ENCODE measurements around the gene TSHZ1. TPM values are rescaled to one million over a fixed set of nuclear protein-coding genes. Genes with fewer than 3 reads are reported as not detected.
"Not testable (repeated sequence)": the region's sequence is repeated elsewhere in the genome, so short reads cannot be mapped to it uniquely, and the experiment has no call there.

Gene TSHZ1
- total RNA-seq, 1 experiment from 2014 or later = 5.7 TPM

- no peak for DNase-seq
- Histone ChIP-seq H3K4me1 (ENCODE audit: low read length) (no peaks in the 10 kb centered on the region), H4K20me1 (ENCODE audit: insufficient read depth, low read depth, low read length) (no peaks in the 10 kb centered on the region), H3K4me2 (ENCODE audit: low read depth, low read length, poor library complexity, severe bottlenecking) (no peak overlapping the region), H3K79me2 (ENCODE audit: low read length) (no peaks in the 10 kb centered on the region), H3K4me3 (ENCODE audit: low read length) (no peak overlapping the region), H3K36me3 (ENCODE audit: insufficient read depth, low read length) (no peaks in the 10 kb centered on the region), H2AFZ (ENCODE audit: low read length) (no peak overlapping the region), H3K9me3 (ENCODE audit: low read length) (no peaks in the 10 kb centered on the region), H3K9me2 (replicated peaks; ENCODE audit: insufficient read depth, low read length) (no peaks in the 10 kb centered on the region), H3K9ac (ENCODE audit: low read length) (no peak overlapping the region), H3K27ac (ENCODE audit: low read length) (no peak overlapping the region), H3K27me3 (ENCODE audit: low read length) (no peaks in the 10 kb centered on the region)
Measured at GRCh38 chr18:75319905-75320304, 109.3 kb downstream of the TSHZ1 start.

- no peaks in the 10 kb centered on the region for H3K79me2 ChIP-seq (ENCODE audit: low read length)
- H3K9me2 ChIP-seq (replicated peaks; ENCODE audit: insufficient read depth, low read length) = no peaks in the 10 kb centered on the region
- no peaks in the 10 kb centered on the region for H3K36me3 ChIP-seq (ENCODE audit: insufficient read depth, low read length)
- H3K4me2 ChIP-seq (ENCODE audit: low read depth, low read length, poor library complexity, severe bottlenecking) = no peak overlapping the region
- no peak overlapping the region for H3K27ac ChIP-seq (ENCODE audit: low read length)
- no peak overlapping the region for H3K9ac ChIP-seq (ENCODE audit: low read length)
- H3K4me3 ChIP-seq (ENCODE audit: low read length) = no peak overlapping the region
- no peaks in the 10 kb centered on the region for H3K4me1 ChIP-seq (ENCODE audit: low read length)
- no peak overlapping the region for H2AFZ ChIP-seq (ENCODE audit: low read length)
- no peaks in the 10 kb centered on the region for H3K27me3 ChIP-seq (ENCODE audit: low read length)
- DNase-seq = no peak
- H3K9me3 ChIP-seq (ENCODE audit: low read length) = no peaks in the 10 kb centered on the region
- no peaks in the 10 kb centered on the region for H4K20me1 ChIP-seq (ENCODE audit: insufficient read depth, low read depth, low read length)
Measured at GRCh38 chr18:75320506-75320905, 109.9 kb downstream of the TSHZ1 start.

- Histone ChIP-seq H3K4me2 (ENCODE audit: low read depth, low read length, poor library complexity, severe bottlenecking) (no peak overlapping the region), H3K79me2 (ENCODE audit: low read length) (no peaks in the 10 kb centered on the region), H3K9me3 (ENCODE audit: low read length) (peaks cover 5% of the 10 kb centered on the region; the same call in 1 of the 2 replicates), H2AFZ (ENCODE audit: low read length) (no peak overlapping the region), H3K4me1 (ENCODE audit: low read length) (no peaks in the 10 kb centered on the region), H3K27ac (ENCODE audit: low read length) (no peak overlapping the region), H3K36me3 (ENCODE audit: insufficient read depth, low read length) (no peaks in the 10 kb centered on the region), H3K4me3 (ENCODE audit: low read length) (no peak overlapping the region), H3K27me3 (ENCODE audit: low read length) (no peaks in the 10 kb centered on the region; the same call in 1 of the 2 replicates), H4K20me1 (ENCODE audit: insufficient read depth, low read depth, low read length) (no peaks in the 10 kb centered on the region), H3K9me2 (replicated peaks; ENCODE audit: insufficient read depth, low read length) (no peaks in the 10 kb centered on the region), H3K9ac (ENCODE audit: low read length) (no peak overlapping the region)
- DNase-seq = no peak
Measured at GRCh38 chr18:75321431-75321830, 110.8 kb downstream of the TSHZ1 start.

- Histone ChIP-seq H2AFZ (ENCODE audit: low read length) (no peak overlapping the region), H3K4me3 (ENCODE audit: low read length) (no peak overlapping the region), H3K4me1 (ENCODE audit: low read length) (no peaks in the 10 kb centered on the region), H3K27ac (ENCODE audit: low read length) (no peak overlapping the region), H3K4me2 (ENCODE audit: low read depth, low read length, poor library complexity, severe bottlenecking) (no peak overlapping the region), H3K27me3 (ENCODE audit: low read length) (no peaks in the 10 kb centered on the region; the same call in 1 of the 2 replicates), H4K20me1 (ENCODE audit: insufficient read depth, low read depth, low read length) (no peaks in the 10 kb centered on the region), H3K79me2 (ENCODE audit: low read length) (no peaks in the 10 kb centered on the region), H3K36me3 (ENCODE audit: insufficient read depth, low read length) (no peaks in the 10 kb centered on the region), H3K9me3 (ENCODE audit: low read length) (peaks cover 9% of the 10 kb centered on the region; the same call in 1 of the 2 replicates), H3K9ac (ENCODE audit: low read length) (no peak overlapping the region), H3K9me2 (replicated peaks; ENCODE audit: insufficient read depth, low read length) (no peaks in the 10 kb centered on the region)
- DNase-seq = no peak
Measured at GRCh38 chr18:75322206-75322605, 111.6 kb downstream of the TSHZ1 start.

GRCh38 chr18:75323821-75324585, 113.4 kb downstream of the TSHZ1 start:
- Histone ChIP-seq H3K9me3 (ENCODE audit: low read length) (peaks cover 13% of the 10 kb centered on the region; the same call in 1 of the 2 replicates), H3K27me3 (ENCODE audit: low read length) (no peaks in the 10 kb centered on the region; the same call in 1 of the 2 replicates), H3K4me1 (ENCODE audit: low read length) (no peaks in the 10 kb centered on the region), H3K27ac (ENCODE audit: low read length) (no peak overlapping the region), H3K36me3 (ENCODE audit: insufficient read depth, low read length) (no peaks in the 10 kb centered on the region), H3K9ac (ENCODE audit: low read length) (no peak overlapping the region), H3K9me2 (replicated peaks; ENCODE audit: insufficient read depth, low read length) (no peaks in the 10 kb centered on the region; the same call in 1 of the 2 replicates), H3K4me2 (ENCODE audit: low read depth, low read length, poor library complexity, severe bottlenecking) (no peak overlapping the region), H2AFZ (ENCODE audit: low read length) (no peak overlapping the region), H3K79me2 (ENCODE audit: low read length) (no peaks in the 10 kb centered on the region), H3K4me3 (ENCODE audit: low read length) (no peak overlapping the region), H4K20me1 (ENCODE audit: insufficient read depth, low read depth, low read length) (no peaks in the 10 kb centered on the region)
- no peak for DNase-seq

- Histone ChIP-seq H3K79me2 (ENCODE audit: low read length) (no peaks in the 10 kb centered on the region), H2AFZ (ENCODE audit: low read length) (no peak overlapping the region), H3K4me2 (ENCODE audit: low read depth, low read length, poor library complexity, severe bottlenecking) (no peak overlapping the region), H3K36me3 (ENCODE audit: insufficient read depth, low read length) (no peaks in the 10 kb centered on the region), H3K9me3 (ENCODE audit: low read length) (peaks cover 13% of the 10 kb centered on the region; the same call in 1 of the 2 replicates), H3K27me3 (ENCODE audit: low read length) (no peaks in the 10 kb centered on the region; the same call in 1 of the 2 replicates), H4K20me1 (ENCODE audit: insufficient read depth, low read depth, low read length) (no peaks in the 10 kb centered on the region), H3K4me1 (ENCODE audit: low read length) (no peaks in the 10 kb centered on the region), H3K9me2 (replicated peaks; ENCODE audit: insufficient read depth, low read length) (no peaks in the 10 kb centered on the region; the same call in 1 of the 2 replicates), H3K9ac (ENCODE audit: low read length) (no peak overlapping the region), H3K27ac (ENCODE audit: low read length) (no peak overlapping the region), H3K4me3 (ENCODE audit: low read length) (no peak overlapping the region)
- DNase-seq = no peak
Measured at GRCh38 chr18:75324686-75325257, 114.2 kb downstream of the TSHZ1 start.

GRCh38 chr18:75329753-75330152, 119.2 kb downstream of the TSHZ1 start:
- not testable (repeated sequence) for DNase-seq; H2AFZ ChIP-seq (ENCODE audit: low read length); H3K9ac ChIP-seq (ENCODE audit: low read length); H3K27ac ChIP-seq (ENCODE audit: low read length); H3K4me1 ChIP-seq (ENCODE audit: low read length); H4K20me1 ChIP-seq (ENCODE audit: insufficient read depth, low read depth, low read length); H3K4me2 ChIP-seq (ENCODE audit: low read depth, low read length, poor library complexity, severe bottlenecking); H3K4me3 ChIP-seq (ENCODE audit: low read length); H3K9me2 ChIP-seq (replicated peaks; ENCODE audit: insufficient read depth, low read length); H3K36me3 ChIP-seq (ENCODE audit: insufficient read depth, low read length); H3K79me2 ChIP-seq (ENCODE audit: low read length); H3K27me3 ChIP-seq (ENCODE audit: low read length)
- H3K9me3 ChIP-seq (ENCODE audit: low read length) = peaks cover 13% of the 10 kb centered on the region; the same call in 1 of the 2 replicates

- Histone ChIP-seq H3K36me3 (ENCODE audit: insufficient read depth, low read length) (no peaks in the 10 kb centered on the region), H3K27ac (ENCODE audit: low read length) (no peak overlapping the region), H3K9me2 (replicated peaks; ENCODE audit: insufficient read depth, low read length) (no peaks in the 10 kb centered on the region; the same call in 1 of the 2 replicates), H3K27me3 (ENCODE audit: low read length) (no peaks in the 10 kb centered on the region; the same call in 1 of the 2 replicates), H4K20me1 (ENCODE audit: insufficient read depth, low read depth, low read length) (no peaks in the 10 kb centered on the region), H3K9ac (ENCODE audit: low read length) (no peak overlapping the region), H3K4me1 (ENCODE audit: low read length) (no peaks in the 10 kb centered on the region), H3K4me3 (ENCODE audit: low read length) (no peak overlapping the region), H3K4me2 (ENCODE audit: low read depth, low read length, poor library complexity, severe bottlenecking) (no peak overlapping the region), H2AFZ (ENCODE audit: low read length) (no peak overlapping the region), H3K79me2 (ENCODE audit: low read length) (no peaks in the 10 kb centered on the region), H3K9me3 (ENCODE audit: low read length) (peaks cover 13% of the 10 kb centered on the region; the same call in 1 of the 2 replicates)
- DNase-seq = no peak
Measured at GRCh38 chr18:75330308-75330707, 119.7 kb downstream of the TSHZ1 start.

Measured in Karpas-422 (cell line).